ENCODE results near the gene FREM1.

DNA sequence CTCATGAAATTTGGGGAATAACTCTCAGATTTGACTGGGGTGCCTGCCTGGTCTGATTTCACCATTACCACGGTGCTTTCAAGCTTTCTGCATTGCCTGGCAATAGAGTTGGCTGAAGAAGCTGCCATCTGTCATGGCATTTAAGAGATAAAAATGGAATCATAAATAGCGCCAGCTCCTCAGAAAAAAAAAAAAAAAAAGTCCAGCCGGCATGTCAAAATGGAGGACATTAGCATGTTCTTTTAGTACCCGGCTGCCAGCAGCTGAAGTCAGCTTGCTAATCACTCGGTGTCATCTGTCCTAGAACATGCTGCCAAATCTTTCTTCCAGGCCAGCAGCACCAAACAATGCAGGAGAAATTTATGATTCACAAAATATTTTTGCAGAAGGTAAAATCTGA, 130.0 kb downstream of the FREM1 start:
- no peak for TF ChIP-seq POLR2A (IDR thresholded peaks at IDR 0.05)
- no peak for TF ChIP-seq POLR2AphosphoS5 (IDR thresholded peaks at IDR 0.05)
- TF ChIP-seq CTCF (IDR thresholded peaks at IDR 0.05) = no peak
